Measurements from ENCODE around the gene TPD52L2. TPM values are rescaled to one million over a fixed set of nuclear protein-coding genes. Genes with fewer than 3 reads are reported as not detected.

TPD52L2 gene
- total RNA-seq, 1 experiment from 2014 or later: 192 TPM

- H3K4me1 Mint-ChIP-seq (ENCODE audit: low read depth, unreplicated experiment): peaks cover 16% of the 10 kb centered on the region
- peaks cover 89% of the 10 kb centered on the region for H3K36me3 Mint-ChIP-seq (ENCODE audit: insufficient read depth, unreplicated experiment)
- intact Hi-C loops (cut with micrococcal nuclease; ENCODE audit: unreplicated experiment): no loop called here
These were observed 21.0 kb downstream of the TPD52L2 start for GRCh38 chr20:63886054-63886419.

GRCh38 chr20:63886921-63887320, 21.9 kb downstream of the TPD52L2 start:
- no peak for DNase-seq
- no peak for TF ChIP-seq CTCF (IDR thresholded peaks at IDR 0.05; ENCODE audit: unreplicated experiment)
- Mint-ChIP-seq H3K4me3 (ENCODE audit: low read depth, unreplicated experiment) (no peak overlapping the region), H3K9me3 (ENCODE audit: low read depth, unreplicated experiment) (no peaks in the 10 kb centered on the region), H3K4me1 (ENCODE audit: low read depth, unreplicated experiment) (peaks cover 16% of the 10 kb centered on the region), H3K27me3 (ENCODE audit: unreplicated experiment) (no peaks in the 10 kb centered on the region), H3K27ac (ENCODE audit: unreplicated experiment) (no peak overlapping the region), H3K36me3 (ENCODE audit: insufficient read depth, unreplicated experiment) (peaks cover 89% of the 10 kb centered on the region)
- BruUV-seq (replicated peaks): no TSS peak
- intact Hi-C loops (cut with micrococcal nuclease; ENCODE audit: unreplicated experiment): no loop called here
- CTCF ChIA-PET: no interaction called here

More at GRCh38 chr20:63886054-63886419, 21.0 kb downstream of the TPD52L2 start:
- no peaks in the 10 kb centered on the region for H3K27me3 Mint-ChIP-seq (ENCODE audit: unreplicated experiment)
- no peak for DNase-seq
- CTCF ChIA-PET: no interaction called here
- H3K4me3 Mint-ChIP-seq (ENCODE audit: low read depth, unreplicated experiment): no peak overlapping the region
- H3K9me3 Mint-ChIP-seq (ENCODE audit: low read depth, unreplicated experiment): no peaks in the 10 kb centered on the region
- TF ChIP-seq CTCF (IDR thresholded peaks at IDR 0.05; ENCODE audit: unreplicated experiment): no peak
- H3K27ac Mint-ChIP-seq (ENCODE audit: unreplicated experiment): no peak overlapping the region
- no TSS peak for BruUV-seq (replicated peaks)

GRCh38 chr20:63889241-63890200, 24.5 kb downstream of the TPD52L2 start:
- no peak for DNase-seq
- no TSS peak for BruUV-seq (replicated peaks)
- H3K9me3 Mint-ChIP-seq (ENCODE audit: low read depth, unreplicated experiment): no peaks in the 10 kb centered on the region
- H3K36me3 Mint-ChIP-seq (ENCODE audit: insufficient read depth, unreplicated experiment): peaks cover 86% of the 10 kb centered on the region
- no peak overlapping the region for H3K4me3 Mint-ChIP-seq (ENCODE audit: low read depth, unreplicated experiment)
- intact Hi-C loops (cut with micrococcal nuclease; ENCODE audit: unreplicated experiment): loop anchor here (10.0 kb wide), 1 partner anchor 165 kb away; no protein-coding TSS in a partner anchor
- peaks cover 25% of the 10 kb centered on the region for H3K4me1 Mint-ChIP-seq (ENCODE audit: low read depth, unreplicated experiment)
- TF ChIP-seq CTCF (IDR thresholded peaks at IDR 0.05; ENCODE audit: unreplicated experiment): no peak
- H3K27ac Mint-ChIP-seq (ENCODE audit: unreplicated experiment): no peak overlapping the region
- CTCF ChIA-PET: interaction anchor here (0.7 kb wide), 1 partner anchor 129 kb away, joined by 3 read pairs; no protein-coding TSS in a partner anchor
- no peaks in the 10 kb centered on the region for H3K27me3 Mint-ChIP-seq (ENCODE audit: unreplicated experiment)

GRCh38 chr20:63890201-63890576, 25.1 kb downstream of the TPD52L2 start:
- TF ChIP-seq CTCF (IDR thresholded peaks at IDR 0.05; ENCODE audit: unreplicated experiment): no peak
- H3K36me3 Mint-ChIP-seq (ENCODE audit: insufficient read depth, unreplicated experiment): peaks cover 87% of the 10 kb centered on the region
- no peak for DNase-seq
- H3K4me1 Mint-ChIP-seq (ENCODE audit: low read depth, unreplicated experiment): peaks cover 25% of the 10 kb centered on the region
- H3K27me3 Mint-ChIP-seq (ENCODE audit: unreplicated experiment): no peaks in the 10 kb centered on the region
- H3K4me3 Mint-ChIP-seq (ENCODE audit: low read depth, unreplicated experiment): no peak overlapping the region
- no TSS peak for BruUV-seq (replicated peaks)
- CTCF ChIA-PET: interaction anchor here (0.7 kb wide), 1 partner anchor 130 kb away, joined by 3 read pairs; no protein-coding TSS in a partner anchor
- intact Hi-C loops (cut with micrococcal nuclease; ENCODE audit: unreplicated experiment): loop anchor here (10.0 kb wide), 1 partner anchor 165 kb away; no protein-coding TSS in a partner anchor
- H3K9me3 Mint-ChIP-seq (ENCODE audit: low read depth, unreplicated experiment): no peaks in the 10 kb centered on the region
- no peak overlapping the region for H3K27ac Mint-ChIP-seq (ENCODE audit: unreplicated experiment)

Measured in Calu3 (cell line).